Endothelial cell of umbilical vein (primary cell): Measurements from ENCODE around the gene THBS1. TPM values are rescaled to one million over a fixed set of nuclear protein-coding genes. Genes with fewer than 3 reads are reported as not detected.
A peak's percentile ranks its signal among the peaks of the same experiment; 100 is the strongest.

Experiments
- BruUV-seq: library from RNA; stranded (reverse); fragments of 400-500 nt; replicated peaks from 2 replicates; lab custom pipeline; 2021; lab: Mats Ljungman, UMichigan
- CTCF ChIA-PET: fragments of 300-600, 350-600 bp; sonication (Branson Sonifier 250); formaldehyde crosslinking; loops from one replicate; lab custom pipeline; 2021; ENCODE audit warnings: antibody characterized with exemption, inconsistent platforms; lab: Charles Lee
- POLR2A ChIA-PET: fragments of 300-600, 350-600 bp; sonication (Branson Sonifier 250); formaldehyde crosslinking; loops from one replicate; lab custom pipeline; 2021; ENCODE audit warnings: antibody characterized with exemption, inconsistent platforms; lab: Charles Lee
- DNase-seq: peaks from one replicate; pipeline ENCODE4 v3.0.0-alpha.2; 2011; ENCODE audit warnings: low read depth, low spot score
- FAIRE-seq: peaks from 2 replicates; lab custom pipeline; 2011; peaks lifted over from hg19 to GRCh38; lab: Jason Lieb, UNC
- H2AFZ ChIP-seq: 2 replicates; pipeline ENCODE4 v1.6.0; 2012; ENCODE audit warnings: low read depth, low read length, control low read depth, inconsistent platforms
- H3K27ac ChIP-seq: 2 replicates; pipeline ENCODE4 v1.5.1; 2011; ENCODE audit warnings: low read depth, mild to moderate bottlenecking, control low read depth, low read length, moderate library complexity; ENCODE audit not compliant: insufficient read depth
- H3K27me3 ChIP-seq, 2 experiments: 2 replicates each; pipeline versions ENCODE4 v1.6.0 to v1.6.1; 2011; ENCODE audit warnings: low read length in 2 of 2, mixed read lengths in 1 of 2; ENCODE audit not compliant: control insufficient read depth in 2 of 2, insufficient read depth in 2 of 2
- H3K36me3 ChIP-seq, 2 experiments: 2 replicates in 1 of 2; 3 replicates in 1 of 2; pipeline ENCODE4 v1.5.1; 2011; ENCODE audit warnings: low read length in 2 of 2, mild to moderate bottlenecking in 1 of 2, moderate library complexity in 1 of 2; ENCODE audit not compliant: control insufficient read depth in 2 of 2, insufficient read depth in 2 of 2; ENCODE audit errors: extremely low read depth in 1 of 2
- H3K4me1 ChIP-seq: 3 replicates; pipeline ENCODE4 v1.5.1; 2011; ENCODE audit warnings: mild to moderate bottlenecking, low read length; ENCODE audit not compliant: control insufficient read depth, insufficient read depth; ENCODE audit errors: extremely low read depth
- H3K4me2 ChIP-seq: 2 replicates; pipeline ENCODE4 v1.6.1; 2011; ENCODE audit warnings: low read length, control low read depth, mixed read lengths; ENCODE audit not compliant: insufficient read depth
- H3K4me3 ChIP-seq, 3 experiments: fragments of 200-600 bp in 1 of 3; sonication (generic), shearing (Covaris generic) in 1 of 3; replicated peaks in 1 of 3; 2 replicates each; pipeline ENCODE4 v1.5.1; 2011 to 2016; ENCODE audit warnings: control low read depth in 3 of 3, low read length in 3 of 3, mild to moderate bottlenecking in 2 of 3, inconsistent platforms in 1 of 3, low read depth in 1 of 3, moderate library complexity in 1 of 3; ENCODE audit not compliant: insufficient read depth in 1 of 3
- H3K79me2 ChIP-seq: 2 replicates; pipeline ENCODE4 v1.6.0; 2012; ENCODE audit warnings: low read length, inconsistent platforms; ENCODE audit not compliant: control insufficient read depth, insufficient read depth
- H3K9ac ChIP-seq: replicated peaks from 2 replicates; pipeline ENCODE3; 2011; ENCODE audit warnings: low read length, control low read depth; ENCODE audit not compliant: insufficient read depth; ENCODE audit errors: extremely low read depth
- H3K9me1 ChIP-seq: replicated peaks from 3 replicates; pipeline ENCODE4 v1.6.0; 2011; ENCODE audit warnings: mild to moderate bottlenecking, low read length; ENCODE audit not compliant: control insufficient read depth, insufficient read depth; ENCODE audit errors: extremely low read depth
- H3K9me3 ChIP-seq: replicated peaks from 2 replicates; pipeline ENCODE4 v1.5.1; 2012; ENCODE audit warnings: low read length, inconsistent platforms; ENCODE audit not compliant: control insufficient read depth, insufficient read depth
- H4K20me1 ChIP-seq: replicated peaks from 2 replicates; pipeline ENCODE3; 2011; ENCODE audit warnings: mild to moderate bottlenecking, low read length; ENCODE audit not compliant: control insufficient read depth, insufficient read depth; ENCODE audit errors: extremely low read depth
- CTCF ChIP-seq, 2 donors: IDR thresholded peaks; 1 replicate in 1 of 2; 2 replicates in 1 of 2; pipeline ENCODE4 v1.5.1; 2011; ENCODE audit warnings: low read length in 2 of 2, mild to moderate bottlenecking in 2 of 2, moderate library complexity in 2 of 2, control low read depth in 1 of 2, inconsistent platforms in 1 of 2, low read depth in 1 of 2; ENCODE audit not compliant: insufficient read depth in 1 of 2; ENCODE audit errors: extremely low read depth in 1 of 2
- MAX ChIP-seq: IDR thresholded peaks from 2 replicates; pipeline ENCODE4 v1.6.1; 2011; ENCODE audit not compliant: insufficient read depth, insufficient read length
- MYC ChIP-seq: IDR thresholded peaks from one replicate; pipeline ENCODE4 v1.6.1; 2011; ENCODE audit warnings: mild to moderate bottlenecking, low read depth, low read length
- POLR2A ChIP-seq: IDR thresholded peaks from 2 replicates; pipeline ENCODE4 v1.6.1; 2012; ENCODE audit warnings: low read depth, mild to moderate bottlenecking, control low read depth, low read length
- POLR2AphosphoS5 ChIP-seq: IDR thresholded peaks from 2 replicates; pipeline ENCODE4 v1.6.1; 2012; ENCODE audit warnings: low read depth, mild to moderate bottlenecking, control low read depth, low read length, moderate library complexity; ENCODE audit not compliant: insufficient read depth
- dilution Hi-C: fragments of 300-500 bp; cut with MboI; formaldehyde crosslinking; loops from one replicate; pipeline ENCODE4 v1.15.0; 2019; ENCODE audit warnings: low sequenced_read_pairs; ENCODE audit not compliant: extremely low pct_ligation_motif_present
- intact Hi-C: fragments of 100-400 bp; cut with micrococcal nuclease; formaldehyde crosslinking; loops from one replicate; pipeline ENCODE4 v1.10.0; 2022
- polyA plus RNA-seq, 4 experiments: library from polyadenylated mRNA; depleted of rRNA in 3 of 4; stranded (reverse) in 3 of 4; unstranded in 1 of 4; fragments of >200 nt; gene quantifications; 2 replicates each; pipeline versions ENCODE4 v1.2.1 to v1.2.3, GENCODE V29; 2011 to 2012; ENCODE audit warnings: missing spikeins in 1 of 4
- total RNA-seq: library from RNA; stranded (reverse); gene quantifications from 2 replicates; pipeline ENCODE4 v1.2.3, GENCODE V29; 2021

THBS1 gene
- total and polyA plus RNA-seq, 2 donors (not counting 3 experiments of a cell fraction or from before 2014, with no cell fraction given) = 6,293 to 8,883 TPM

GRCh38 chr15:39585389-39585841 is 4.5 kb downstream of the THBS1 start:
- Histone ChIP-seq H3K4me3 (peak overlapping the region in 2 of 3 experiments; percentile 97 to 98), H3K4me2 (peak overlapping the region; percentile 82), H3K79me2 (peaks cover 72% of the 10 kb centered on the region), H3K9me1 (no peaks in the 10 kb centered on the region), H3K9ac (peak overlapping the region; percentile 99), H3K27ac (peak overlapping the region; percentile 70), H2AFZ (no peak overlapping the region), H3K4me1 (peaks cover 19% of the 10 kb centered on the region), H3K9me3 (no peaks in the 10 kb centered on the region), H4K20me1 (peaks cover 5% of the 10 kb centered on the region), H3K36me3 (peaks cover 68 to 83% of the 10 kb centered on the region in 2 experiments), H3K27me3 (no peaks in the 10 kb centered on the region)
- ChIA-PET CTCF (interaction anchor here (1.2 kb wide), 1 partner anchor 413 kb away, joined by 3 read pairs; no protein-coding TSS in a partner anchor), POLR2A (interaction anchor here (0.8 to 9.9 kb wide), 10 partner anchors 111 to 762 kb away, joined by 3 to 118 read pairs (median 4); no protein-coding TSS in a partner anchor)
- dilution Hi-C loops = no loop called here
- TF ChIP-seq CTCF (IDR thresholded peaks at IDR 0.05; ENCODE audit: extremely low read depth in 1 of 2, insufficient read depth in 1 of 2, low read depth in 1 of 2, low read length in 2 of 2) = no peak
- peak; percentile 100 for TF ChIP-seq POLR2AphosphoS5
- no peak for TF ChIP-seq MAX
- no peak for TF ChIP-seq MYC
- TF ChIP-seq POLR2A = peak; percentile 88
- peak; percentile 58 for DNase-seq
- no TSS peak for BruUV-seq
- FAIRE-seq = no peak
- intact Hi-C loops = no loop called here
